ENCODE results near the gene DAAM2. TPM values are rescaled to one million over a fixed set of nuclear protein-coding genes. Genes with fewer than 3 reads are reported as not detected.

DAAM2 gene
- total RNA-seq, 2 experiments from 2014 or later: not detected

DNA sequence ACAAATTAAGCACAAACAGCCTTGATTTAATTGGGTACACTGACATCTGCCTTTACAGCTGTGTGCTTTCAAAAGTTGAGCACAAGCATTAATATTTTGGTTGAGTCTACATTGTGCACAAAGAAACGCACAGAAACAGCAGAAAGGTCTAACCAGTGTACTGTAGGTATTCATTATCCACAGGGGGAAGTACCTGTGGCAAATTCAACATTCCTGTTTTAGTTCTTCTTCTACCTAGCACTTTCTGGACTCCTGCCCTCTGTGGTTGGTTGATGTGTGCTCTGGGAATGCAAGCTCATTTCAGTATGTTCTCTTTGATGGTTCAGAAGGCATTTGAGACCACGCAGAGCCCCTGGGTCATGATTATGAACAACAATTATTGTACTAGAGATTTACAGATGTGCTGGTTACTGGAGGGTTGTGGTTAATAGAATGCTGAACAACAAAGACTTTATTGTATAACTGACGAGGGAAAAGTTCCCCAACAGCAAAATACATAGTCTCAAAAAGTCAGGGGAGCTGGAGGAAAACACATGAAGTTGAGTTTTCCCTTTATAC, 26.6 kb upstream of the DAAM2 start:
- no peak overlapping the region for H3K4me3 ChIP-seq (ENCODE audit: low read length)
- DNase-seq: no peak
- intact Hi-C loops (cut with DNase I, micrococcal nuclease): no loop called here
- no peaks in the 10 kb centered on the region for H3K36me3 ChIP-seq (ENCODE audit: insufficient read depth, low read length)
- ChIA-PET CTCF (no interaction called here), POLR2A (no interaction called here)
- H3K27ac Mint-ChIP-seq: no peak overlapping the region
- peaks cover 0 to 6% of the 10 kb centered on the region in 2 experiments for H3K27me3 ChIP-seq (ENCODE audit: control insufficient read depth in 1 of 2, insufficient read depth in 2 of 2, low read length in 2 of 2)
- H3K27ac ChIP-seq (ENCODE audit: low read depth in 1 of 2, low read length in 2 of 2): no peak overlapping the region
- H3K9me3 ChIP-seq (ENCODE audit: control insufficient read depth in 1 of 2, insufficient read depth in 1 of 2, low read length in 2 of 2): no peaks in the 10 kb centered on the region
- TF ChIP-seq, protein P1, sequence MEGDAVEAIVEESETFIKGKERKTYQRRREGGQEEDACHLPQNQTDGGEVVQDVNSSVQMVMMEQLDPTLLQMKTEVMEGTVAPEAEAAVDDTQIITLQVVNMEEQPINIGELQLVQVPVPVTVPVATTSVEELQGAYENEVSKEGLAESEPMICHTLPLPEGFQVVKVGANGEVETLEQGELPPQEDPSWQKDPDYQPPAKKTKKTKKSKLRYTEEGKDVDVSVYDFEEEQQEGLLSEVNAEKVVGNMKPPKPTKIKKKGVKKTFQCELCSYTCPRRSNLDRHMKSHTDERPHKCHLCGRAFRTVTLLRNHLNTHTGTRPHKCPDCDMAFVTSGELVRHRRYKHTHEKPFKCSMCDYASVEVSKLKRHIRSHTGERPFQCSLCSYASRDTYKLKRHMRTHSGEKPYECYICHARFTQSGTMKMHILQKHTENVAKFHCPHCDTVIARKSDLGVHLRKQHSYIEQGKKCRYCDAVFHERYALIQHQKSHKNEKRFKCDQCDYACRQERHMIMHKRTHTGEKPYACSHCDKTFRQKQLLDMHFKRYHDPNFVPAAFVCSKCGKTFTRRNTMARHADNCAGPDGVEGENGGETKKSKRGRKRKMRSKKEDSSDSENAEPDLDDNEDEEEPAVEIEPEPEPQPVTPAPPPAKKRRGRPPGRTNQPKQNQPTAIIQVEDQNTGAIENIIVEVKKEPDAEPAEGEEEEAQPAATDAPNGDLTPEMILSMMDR (IDR thresholded peaks at IDR 0.05): no peak
- H3K27me3 Mint-ChIP-seq: peaks cover 59% of the 10 kb centered on the region
- ATAC-seq (ENCODE audit: poor library complexity): no peak
- H3K9me3 Mint-ChIP-seq: peaks cover 2% of the 10 kb centered on the region
- H3K4me1 Mint-ChIP-seq (ENCODE audit: low read depth): no peaks in the 10 kb centered on the region
- H3K36me3 Mint-ChIP-seq (ENCODE audit: low read depth): no peaks in the 10 kb centered on the region
- H3K4me1 ChIP-seq (ENCODE audit: insufficient read depth, low read length): no peaks in the 10 kb centered on the region
- no peak overlapping the region for H3K4me3 Mint-ChIP-seq

DNA sequence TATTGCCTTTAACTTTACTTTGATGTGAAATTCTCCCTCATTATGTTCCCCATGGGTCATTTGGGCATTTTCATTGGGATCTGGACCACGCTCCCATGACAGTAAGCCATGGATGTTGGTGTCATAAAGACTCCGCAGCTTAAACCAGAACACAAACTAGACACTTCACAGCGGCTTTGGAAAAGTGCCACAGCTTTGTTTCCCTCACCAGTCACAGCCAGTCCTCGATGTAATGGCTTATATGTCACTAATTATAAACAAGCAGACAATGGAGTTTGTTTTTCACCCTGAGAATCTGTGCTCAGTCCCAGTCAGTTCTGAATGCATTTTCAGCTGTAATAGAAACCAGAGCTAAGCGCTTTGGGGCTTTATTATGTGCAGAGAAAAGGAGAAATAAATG, 23.2 kb upstream of the DAAM2 start:
- no peaks in the 10 kb centered on the region for H3K36me3 ChIP-seq (ENCODE audit: insufficient read depth, low read length)

DNA sequence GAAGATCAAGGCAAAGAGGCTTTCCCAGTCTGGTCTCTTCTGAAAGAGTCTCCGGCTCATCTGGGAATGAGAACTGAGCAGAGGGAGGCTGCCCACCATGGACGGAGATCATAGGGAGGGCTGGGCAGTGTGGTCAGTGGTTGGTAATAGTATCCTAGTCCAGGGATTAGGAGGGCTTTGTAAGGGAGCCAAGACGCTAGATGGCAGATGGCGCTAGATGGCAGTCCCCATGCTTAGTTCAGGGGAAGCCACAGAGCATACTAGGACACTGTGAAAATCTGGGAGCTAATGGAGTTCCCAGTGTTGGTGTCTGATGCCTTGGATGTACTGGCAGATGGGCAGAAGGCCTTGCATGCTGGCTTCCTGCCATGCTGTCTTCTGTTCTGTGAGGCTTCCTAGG, 21.7 kb upstream of the DAAM2 start:
- peaks cover 48% of the 10 kb centered on the region for H3K27me3 Mint-ChIP-seq
- DNase-seq (no peak), ATAC-seq (ENCODE audit: poor library complexity) (no peak)
- ChIA-PET POLR2A (no interaction called here), CTCF (no interaction called here)
- Histone ChIP-seq H3K36me3 (ENCODE audit: insufficient read depth, low read length) (no peaks in the 10 kb centered on the region), H3K27me3 (ENCODE audit: control insufficient read depth in 1 of 2, insufficient read depth in 2 of 2, low read length in 2 of 2) (peaks cover 0 to 7% of the 10 kb centered on the region in 2 experiments), H3K27ac (ENCODE audit: low read depth in 1 of 2, low read length in 2 of 2) (no peak overlapping the region), H3K4me1 (ENCODE audit: insufficient read depth, low read length) (no peaks in the 10 kb centered on the region), H3K4me3 (ENCODE audit: low read length) (no peak overlapping the region), H3K9me3 (ENCODE audit: control insufficient read depth in 1 of 2, insufficient read depth in 1 of 2, low read length in 2 of 2) (peaks cover 0 to 3% of the 10 kb centered on the region in 2 experiments)
- intact Hi-C loops (cut with DNase I, micrococcal nuclease): no loop called here
- peaks cover 2% of the 10 kb centered on the region for H3K9me3 Mint-ChIP-seq
- H3K36me3 Mint-ChIP-seq (ENCODE audit: low read depth): no peaks in the 10 kb centered on the region
- H3K27ac Mint-ChIP-seq: no peak overlapping the region
- H3K4me1 Mint-ChIP-seq (ENCODE audit: low read depth): no peaks in the 10 kb centered on the region
- H3K4me3 Mint-ChIP-seq: no peak overlapping the region
- TF ChIP-seq, protein P1 (IDR thresholded peaks at IDR 0.05): no peak

More for the DNA sequence above, 23.2 kb upstream of the DAAM2 start:
- ATAC-seq (ENCODE audit: poor library complexity) (no peak), DNase-seq (no peak)
- Histone ChIP-seq H3K27me3 (ENCODE audit: control insufficient read depth in 1 of 2, insufficient read depth in 2 of 2, low read length in 2 of 2) (peaks cover 0 to 7% of the 10 kb centered on the region in 2 experiments), H3K27ac (ENCODE audit: low read depth in 1 of 2, low read length in 2 of 2) (no peak overlapping the region), H3K4me3 (ENCODE audit: low read length) (no peak overlapping the region), H3K4me1 (ENCODE audit: insufficient read depth, low read length) (no peaks in the 10 kb centered on the region), H3K9me3 (ENCODE audit: control insufficient read depth in 1 of 2, insufficient read depth in 1 of 2, low read length in 2 of 2) (no peaks in the 10 kb centered on the region)
- Mint-ChIP-seq H3K36me3 (ENCODE audit: low read depth) (no peaks in the 10 kb centered on the region), H3K27me3 (peaks cover 61% of the 10 kb centered on the region), H3K9me3 (peaks cover 2% of the 10 kb centered on the region), H3K4me3 (no peak overlapping the region), H3K4me1 (ENCODE audit: low read depth) (no peaks in the 10 kb centered on the region), H3K27ac (no peak overlapping the region)
- CTCF ChIA-PET: no interaction called here
- intact Hi-C loops (cut with DNase I, micrococcal nuclease): no loop called here
- POLR2A ChIA-PET: interaction anchor here (0.7 kb wide), 1 partner anchor 1005 kb away, joined by 3 read pairs; no protein-coding TSS in a partner anchor
- TF ChIP-seq, protein P1 (IDR thresholded peaks at IDR 0.05): no peak
